NCI-H774 (cell line): ENCODE results near the gene N4BP2L1.

Source experiments
- DNase-seq: peaks from one replicate; lab custom pipeline; 2025; lab: John Stamatoyannopoulos, UW

Gene N4BP2L1

DNA sequence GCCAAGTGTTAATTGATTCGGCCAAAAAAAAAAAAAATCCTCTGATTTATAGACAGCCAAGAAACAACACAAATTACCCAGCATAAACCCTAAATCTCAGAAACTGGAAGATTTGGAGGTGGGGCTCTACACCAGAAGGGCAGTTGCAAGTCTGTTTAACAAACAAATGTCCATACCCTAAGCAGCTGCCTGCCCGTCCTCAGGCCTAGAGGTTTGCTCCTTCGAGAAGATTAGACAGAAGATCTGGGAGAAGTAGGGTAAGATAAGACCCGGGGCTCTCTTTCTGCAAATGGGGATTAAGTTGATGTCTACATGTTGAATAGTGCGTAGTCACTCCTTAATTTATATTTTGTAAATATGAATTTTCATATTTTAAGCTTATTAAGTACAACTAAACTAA, 3.4 kb upstream of the N4BP2L1 start:
- no peak for DNase-seq

DNA sequence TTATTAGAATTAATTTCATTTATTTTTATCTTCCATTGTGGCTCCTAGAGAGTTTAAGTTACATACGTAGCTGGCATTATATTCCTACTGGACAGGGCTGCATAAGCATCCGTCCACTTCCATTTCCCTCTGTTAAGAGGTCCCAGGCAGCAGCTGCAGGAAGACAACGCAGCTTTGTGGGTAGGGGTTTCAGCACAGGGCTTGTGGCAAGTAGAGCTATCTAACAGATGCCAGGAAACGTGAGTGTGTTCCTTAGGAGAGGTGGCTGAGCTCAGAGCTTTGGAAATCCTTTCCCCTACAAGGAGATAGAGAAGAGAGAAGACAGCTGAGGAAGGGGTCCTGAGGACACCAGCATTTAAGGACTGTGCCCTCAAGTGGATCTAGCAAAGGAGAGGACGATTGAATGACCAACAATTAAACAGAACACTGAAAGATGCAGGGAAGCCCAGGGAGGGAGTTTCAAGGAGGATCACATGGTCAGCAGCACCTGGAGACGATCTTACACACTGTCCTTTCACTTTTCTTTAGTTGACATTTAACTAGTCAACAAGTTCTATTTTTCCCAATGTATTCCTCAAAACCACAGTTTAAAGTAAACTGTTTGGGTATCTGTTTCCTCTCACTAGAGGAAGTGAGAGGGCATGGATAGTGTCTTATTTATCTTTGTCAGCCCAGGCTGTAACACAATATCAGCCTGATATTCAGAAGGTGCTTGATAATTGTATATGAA, 2.3 kb upstream of the N4BP2L1 start:
- DNase-seq = no peak

DNA sequence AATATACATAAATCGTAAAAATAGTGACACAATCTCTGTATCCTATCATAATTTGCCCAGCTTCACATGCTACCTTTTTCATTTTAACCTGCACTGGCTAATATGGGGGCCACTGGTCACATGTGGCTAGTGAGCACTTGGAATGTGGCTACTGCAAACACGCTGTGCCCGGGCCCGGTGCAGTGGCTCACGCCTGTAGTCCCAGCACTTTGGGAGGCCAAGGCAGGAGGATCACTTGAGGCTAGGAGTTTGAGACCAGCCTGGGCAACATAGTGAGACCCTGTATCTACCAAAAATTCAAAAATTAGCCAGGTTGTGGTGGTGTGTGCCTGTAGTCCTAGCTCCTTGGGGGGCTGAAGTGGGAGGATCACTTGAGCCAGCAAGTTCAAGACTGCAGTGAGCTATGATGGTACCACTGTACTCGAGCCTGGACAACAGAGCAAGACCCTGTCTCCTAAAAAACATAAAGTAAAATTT, 1.5 kb upstream of the N4BP2L1 start:
- DNase-seq = no peak

DNA sequence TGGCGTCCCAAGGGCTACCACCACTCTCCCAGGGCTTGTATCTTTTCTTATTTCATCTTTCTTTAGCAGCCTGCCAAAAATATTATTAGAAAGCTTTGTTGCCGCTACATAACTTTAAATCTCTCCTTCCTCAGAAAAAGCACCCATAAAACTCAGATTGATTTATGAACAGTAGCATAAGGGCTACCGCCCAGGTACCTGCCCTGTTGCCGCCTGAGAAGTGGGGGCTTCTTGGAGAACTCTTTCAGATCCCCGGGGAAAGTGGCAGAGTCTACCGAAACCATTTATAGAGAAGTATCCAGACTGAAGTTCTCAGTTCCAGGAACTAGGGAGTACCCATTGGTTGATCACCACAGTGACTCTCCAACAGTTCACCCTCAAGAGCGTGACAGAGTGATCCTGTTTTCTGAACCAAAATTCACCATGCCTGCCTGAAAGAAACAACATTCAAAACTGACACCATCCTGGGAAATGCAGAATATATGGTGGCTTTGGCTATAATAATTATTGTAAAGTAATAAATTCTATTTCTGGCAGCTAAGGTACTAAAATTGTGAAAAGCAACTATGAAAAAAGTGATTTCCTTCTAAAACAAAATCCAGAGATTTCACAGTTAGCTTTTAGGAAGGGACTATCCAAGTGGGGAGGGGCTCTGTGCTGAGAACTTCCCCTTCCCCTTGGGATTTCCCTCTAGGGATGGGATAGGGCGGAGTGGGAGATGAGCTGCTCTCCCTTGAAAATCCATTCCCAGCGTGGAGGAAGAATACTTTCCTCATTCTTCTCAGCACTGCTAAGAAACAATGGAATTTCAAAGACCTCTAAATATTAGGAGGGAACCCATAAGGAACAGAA, 877 bp upstream of the N4BP2L1 start:
- DNase-seq = no peak

DNA sequence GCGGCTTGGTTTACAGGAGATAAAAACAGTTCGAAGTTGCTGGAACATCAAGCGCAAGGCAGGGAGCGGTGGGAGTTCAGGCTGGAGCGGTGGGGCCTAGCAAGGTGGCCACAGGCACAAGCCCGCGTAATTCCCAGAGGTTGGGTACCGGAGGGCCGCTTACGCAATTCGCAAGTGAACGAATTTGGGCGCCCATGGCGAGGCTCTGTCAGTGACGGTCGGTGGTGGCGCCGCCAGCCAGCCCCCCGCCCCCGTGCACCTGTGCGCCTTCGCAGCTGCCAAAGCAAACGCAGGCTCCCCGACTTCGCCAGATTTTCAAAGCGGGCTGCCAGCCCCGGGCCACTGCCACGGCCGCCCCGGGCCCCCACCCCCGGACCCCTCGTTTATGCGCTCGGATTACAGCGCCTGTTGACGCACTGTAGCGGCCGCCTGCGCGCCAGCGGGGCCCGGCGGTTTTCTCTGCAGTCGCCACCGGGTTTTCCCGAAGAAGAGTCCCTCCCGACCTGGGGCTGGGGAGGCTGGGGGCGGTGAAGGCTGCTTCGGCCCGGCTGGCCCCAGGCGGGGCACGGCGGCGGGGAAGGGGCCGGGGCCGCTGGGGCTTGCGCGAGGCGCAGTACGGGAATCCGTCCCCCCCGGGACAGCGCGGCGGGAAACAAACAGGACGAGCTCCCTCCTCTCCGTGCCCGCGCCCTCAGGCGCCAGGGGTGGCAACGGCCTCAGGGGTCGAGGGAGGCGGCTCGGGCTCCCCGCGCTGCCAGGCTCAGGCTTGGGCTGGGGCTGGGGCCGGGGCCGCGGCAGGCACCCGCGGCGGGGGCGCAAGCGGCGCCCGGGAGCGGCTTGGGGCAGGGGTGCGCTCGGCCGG, 709 bp downstream of the N4BP2L1 start:
- no peak for DNase-seq

DNA sequence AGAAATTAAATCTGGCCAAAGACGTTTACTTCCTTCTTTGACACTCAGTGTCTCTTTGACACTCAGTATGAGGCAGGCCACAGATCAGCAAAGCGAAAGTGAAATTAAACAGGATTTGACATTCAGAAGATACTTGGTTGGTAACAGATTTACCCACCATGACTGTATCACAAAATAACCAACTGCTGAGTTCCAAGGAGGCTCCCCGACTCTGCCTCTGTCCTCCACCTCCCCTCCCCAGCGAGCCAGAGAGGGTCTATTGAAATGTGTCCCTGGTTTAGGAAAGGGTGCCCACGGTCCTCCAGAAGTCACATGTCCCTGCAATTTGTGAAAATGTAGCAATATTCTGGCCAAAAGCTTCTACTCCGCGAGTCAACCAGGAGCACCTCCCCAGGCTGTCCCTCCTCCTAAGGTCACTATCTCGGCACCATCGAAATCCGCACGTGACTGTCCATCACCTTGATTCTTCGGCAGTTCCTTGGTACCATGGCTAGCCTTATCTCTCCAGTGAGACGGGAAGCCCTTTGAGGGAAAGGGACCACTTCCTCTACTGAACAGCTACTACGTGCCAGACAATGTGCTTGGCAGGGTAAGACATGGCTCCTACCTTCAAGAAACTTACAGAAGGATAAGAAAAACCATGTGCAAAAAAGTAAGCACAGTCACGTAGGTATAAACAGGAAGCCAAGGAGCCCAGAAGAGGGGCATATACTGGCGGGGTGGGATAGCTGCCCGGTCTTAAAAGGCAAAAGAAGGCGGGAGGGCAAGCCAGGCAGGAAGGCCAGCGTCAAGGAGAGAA, 1.5 kb downstream of the N4BP2L1 start:
- DNase-seq = no peak

DNA sequence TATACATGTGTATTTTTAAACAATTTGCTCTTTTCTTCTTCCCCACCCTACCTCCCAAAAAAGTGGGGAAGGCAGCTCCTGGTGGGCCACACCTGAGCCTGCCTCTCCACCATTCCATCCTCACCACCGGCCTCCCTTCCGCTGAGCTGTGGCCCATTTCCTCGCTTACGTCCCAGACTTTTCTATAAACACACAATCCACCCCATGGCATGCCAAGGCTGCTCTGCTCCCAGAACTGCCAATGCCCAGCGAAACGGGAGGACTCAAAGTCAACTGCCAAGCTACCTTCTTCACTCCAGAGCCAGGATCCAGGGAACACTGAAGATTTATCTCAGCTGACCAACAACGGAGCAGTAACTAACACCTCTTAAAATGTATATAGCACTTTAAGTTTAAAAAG, 2.8 kb downstream of the N4BP2L1 start:
- no peak for DNase-seq

DNA sequence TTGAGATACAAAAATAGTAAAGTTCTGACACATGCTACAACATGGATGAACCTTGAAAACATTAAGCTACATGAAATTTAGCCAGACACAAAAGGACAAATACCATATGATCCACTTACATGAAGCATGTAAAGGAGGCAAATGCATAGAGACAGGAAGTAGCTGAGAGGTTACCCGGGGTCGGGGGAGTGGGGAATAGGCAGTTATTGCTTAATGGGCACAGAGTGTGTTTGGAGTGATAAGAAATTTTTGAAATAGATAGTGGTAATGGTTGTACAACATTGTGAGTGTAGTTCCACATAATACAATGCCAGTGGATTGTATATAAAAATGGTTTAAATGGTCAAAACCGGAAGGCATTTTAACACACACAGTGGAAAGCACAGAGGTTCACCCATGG, 4.3 kb downstream of the N4BP2L1 start:
- no peak for DNase-seq

DNA sequence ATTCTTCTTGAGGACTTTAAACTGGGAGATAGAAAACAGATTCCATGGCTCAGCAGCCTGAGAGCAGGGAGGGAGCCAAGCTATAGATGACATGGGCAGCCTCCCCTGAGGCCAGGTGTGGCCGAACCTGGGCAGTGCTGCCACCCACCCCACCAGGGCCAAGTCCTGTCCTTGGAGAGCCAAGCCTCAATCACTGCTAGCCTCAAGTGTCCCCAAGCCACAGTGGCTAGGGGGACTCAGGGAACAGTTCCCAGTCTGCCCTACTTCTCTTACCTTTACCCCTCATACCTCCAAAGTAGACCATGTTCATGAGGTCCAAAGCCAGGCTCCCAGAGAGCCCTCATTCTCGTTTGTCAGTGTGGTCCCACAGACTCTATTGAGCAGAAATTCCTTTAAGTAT, 8.1 kb downstream of the N4BP2L1 start:
- no peak for DNase-seq

DNA sequence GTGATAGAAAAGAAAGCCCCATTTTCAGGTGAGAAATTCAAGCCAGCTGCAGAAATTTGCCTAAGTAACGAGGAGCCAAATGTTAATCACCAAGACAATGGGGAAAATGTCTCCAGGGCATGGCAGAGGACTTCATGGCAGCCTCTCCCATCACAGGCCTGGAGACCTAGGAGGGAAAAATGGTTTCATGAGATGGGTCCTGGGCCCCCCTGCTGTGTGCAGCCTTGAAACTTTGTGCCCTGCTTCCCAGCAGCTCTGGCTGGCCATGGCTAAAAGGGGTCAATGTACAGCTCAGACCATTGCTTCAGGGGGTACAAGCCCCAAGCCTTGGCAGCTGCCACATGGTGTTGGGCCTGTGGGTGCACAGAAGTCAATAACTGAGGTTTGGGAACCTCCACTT, 9.9 kb downstream of the N4BP2L1 start:
- no peak for DNase-seq

DNA sequence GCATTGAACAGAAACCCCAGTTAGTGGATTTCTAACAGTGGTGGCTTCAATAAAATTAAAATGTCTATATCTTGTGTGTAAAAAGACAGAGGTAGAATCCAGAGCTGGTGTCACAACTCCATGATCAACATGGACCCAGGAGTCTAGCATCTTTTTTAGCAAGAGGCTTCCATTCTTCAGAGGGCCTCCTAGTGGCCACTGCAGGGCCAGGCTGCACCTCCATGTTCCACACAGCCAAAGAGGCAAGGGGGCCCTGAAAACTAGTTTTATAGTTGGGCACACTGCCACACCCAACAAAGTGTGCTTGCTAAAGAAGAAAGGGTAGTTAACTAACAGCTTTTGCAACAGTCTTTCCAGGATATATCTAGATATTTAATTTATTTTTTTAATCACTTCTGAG, 12.9 kb downstream of the N4BP2L1 start:
- DNase-seq = no peak

DNA sequence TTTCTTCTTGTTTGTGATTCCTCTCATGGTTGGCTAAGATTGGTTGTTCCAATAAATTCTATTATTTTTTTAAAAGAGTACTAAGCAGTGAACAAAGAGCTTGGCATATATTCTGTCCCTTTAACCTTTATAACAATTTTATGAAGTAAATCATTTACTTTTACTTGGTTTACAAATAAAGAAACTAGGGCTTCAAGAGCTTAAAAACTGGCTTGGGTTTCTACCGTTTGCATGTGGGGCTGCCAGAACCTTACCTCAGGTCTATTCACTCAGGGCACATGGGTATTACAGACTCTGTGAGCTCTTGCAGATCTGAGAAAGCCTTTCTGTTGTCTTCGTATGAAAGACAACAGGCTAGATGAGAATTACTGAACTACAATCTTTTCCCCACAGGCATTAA, 13.3 kb downstream of the N4BP2L1 start:
- no peak for DNase-seq

DNA sequence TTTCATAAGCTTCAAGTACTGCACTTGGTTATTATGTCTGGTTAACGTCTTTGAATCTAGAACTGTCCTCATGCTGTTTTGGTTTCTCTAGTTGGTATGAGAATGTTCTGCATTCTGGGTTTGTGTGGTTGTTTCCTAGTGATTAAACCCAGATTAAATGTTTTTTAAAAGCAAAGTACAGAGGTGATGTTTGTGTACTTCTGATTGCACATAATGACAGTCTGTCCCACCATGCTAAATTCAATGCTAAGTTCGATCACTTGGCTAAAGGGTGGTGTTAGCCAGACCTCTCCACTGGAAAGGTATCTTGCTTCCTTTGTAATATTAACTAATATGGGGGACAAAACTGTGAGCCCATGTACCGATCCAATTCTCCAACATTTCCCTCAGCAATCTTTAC, 14.6 kb downstream of the N4BP2L1 start:
- DNase-seq = no peak

DNA sequence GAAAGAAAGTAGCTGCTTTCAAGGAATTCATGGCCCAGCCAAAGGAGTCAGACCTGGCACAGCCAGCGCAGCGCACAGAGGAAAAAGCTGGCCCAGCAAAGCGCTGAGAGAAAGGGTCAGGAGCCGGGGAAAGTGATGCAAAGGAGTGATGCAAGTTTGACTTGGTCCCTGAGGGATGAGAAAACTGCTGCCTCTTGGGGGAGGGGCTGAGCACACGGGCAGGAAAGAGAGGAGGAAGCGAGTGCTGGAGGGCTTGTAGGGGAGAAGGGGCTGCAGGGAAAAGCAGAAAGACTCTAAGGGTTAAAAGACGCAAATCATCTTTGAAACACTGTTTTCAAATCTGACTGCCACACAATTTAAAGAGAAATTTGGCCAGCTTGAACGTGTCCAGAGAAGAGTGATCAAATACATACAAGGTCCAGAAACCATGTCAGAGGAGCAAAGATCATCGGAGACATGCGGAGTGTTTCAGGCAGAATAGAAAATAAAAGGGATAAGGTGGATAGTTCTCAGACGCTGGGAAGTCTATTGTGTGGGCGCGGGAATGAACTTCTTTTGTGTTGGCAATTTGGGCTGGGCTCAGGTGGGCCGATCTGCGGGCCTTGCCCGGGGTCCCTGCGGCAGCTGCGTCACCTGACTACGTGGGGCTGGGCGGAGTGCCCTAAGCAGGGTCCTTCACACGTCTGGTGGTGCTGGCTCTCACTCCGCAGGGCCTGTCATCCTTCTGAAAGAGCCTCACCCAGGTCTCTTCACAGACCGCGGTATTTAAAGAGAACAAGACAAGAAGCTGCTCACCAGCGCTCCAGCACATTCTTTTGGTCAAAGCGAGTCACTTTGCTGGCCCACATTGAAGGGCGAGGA, 18.1 kb downstream of the N4BP2L1 start:
- DNase-seq = no peak

DNA sequence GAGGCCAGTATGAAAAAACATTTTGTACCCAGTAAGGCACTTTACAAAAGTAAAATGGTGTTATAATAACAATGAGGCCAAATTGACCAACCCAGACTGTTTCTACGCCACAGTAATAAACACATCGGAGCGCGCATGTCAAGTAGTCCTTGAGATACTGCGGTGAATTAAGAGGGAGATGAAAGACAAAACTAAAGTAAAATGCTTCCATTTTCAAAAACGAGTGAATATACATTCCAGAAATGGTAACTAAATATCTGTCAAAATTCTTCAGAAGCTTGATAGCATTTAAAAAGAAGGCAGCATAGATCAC, 19.0 kb downstream of the N4BP2L1 start:
- no peak for DNase-seq

DNA sequence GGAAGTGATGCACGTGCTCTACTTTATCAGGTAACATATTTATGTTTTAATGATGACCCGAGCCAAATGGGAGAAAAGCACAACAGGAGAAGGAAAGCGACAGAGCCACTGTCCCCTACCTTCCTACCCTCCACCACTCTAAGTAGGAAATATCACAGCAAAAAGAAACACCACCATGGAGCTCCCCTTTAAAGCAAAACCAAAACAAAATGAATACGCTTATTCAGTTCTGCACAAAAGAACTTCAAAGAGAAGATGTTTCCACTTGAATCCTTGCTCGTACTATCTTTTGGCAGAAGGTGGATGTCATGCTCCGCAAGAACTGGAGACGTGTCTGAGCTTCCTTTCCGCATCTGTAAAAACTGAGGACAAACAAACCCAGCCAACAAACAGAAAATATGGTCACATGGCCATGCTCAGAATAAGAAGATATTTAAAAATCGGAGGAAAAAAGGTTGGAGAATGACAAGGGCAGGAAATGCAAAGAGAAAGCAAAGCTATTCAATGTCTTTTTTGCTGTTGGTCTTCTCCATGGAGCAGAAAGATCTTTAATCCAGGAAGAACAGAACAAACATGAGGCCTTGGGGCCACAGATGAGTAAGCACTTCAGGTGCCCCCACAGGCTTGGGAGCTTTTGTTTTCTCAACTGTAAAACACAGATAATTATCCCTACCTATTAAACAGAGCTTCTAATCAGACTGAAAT, 19.5 kb downstream of the N4BP2L1 start:
- no peak for DNase-seq

DNA sequence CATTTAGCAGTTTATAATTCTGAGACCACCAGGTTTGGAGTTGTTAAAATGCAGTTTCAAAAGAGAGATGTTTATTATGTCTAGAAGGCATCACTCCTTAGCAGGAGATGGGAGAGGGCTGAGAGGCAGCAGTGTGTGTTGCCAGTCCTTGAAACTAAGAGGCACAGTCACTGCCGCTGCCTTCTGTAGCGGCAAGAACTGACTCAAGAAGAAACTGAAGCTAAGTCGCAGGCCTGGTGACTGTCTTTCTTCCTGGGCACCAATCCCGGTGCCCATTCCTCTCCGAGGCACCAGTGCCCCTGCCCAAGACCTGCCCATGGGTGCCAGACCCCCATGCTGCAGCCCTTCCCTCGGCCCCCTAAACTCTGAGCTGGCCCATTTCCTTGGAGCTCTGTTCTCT, 20.1 kb downstream of the N4BP2L1 start:
- no peak for DNase-seq

DNA sequence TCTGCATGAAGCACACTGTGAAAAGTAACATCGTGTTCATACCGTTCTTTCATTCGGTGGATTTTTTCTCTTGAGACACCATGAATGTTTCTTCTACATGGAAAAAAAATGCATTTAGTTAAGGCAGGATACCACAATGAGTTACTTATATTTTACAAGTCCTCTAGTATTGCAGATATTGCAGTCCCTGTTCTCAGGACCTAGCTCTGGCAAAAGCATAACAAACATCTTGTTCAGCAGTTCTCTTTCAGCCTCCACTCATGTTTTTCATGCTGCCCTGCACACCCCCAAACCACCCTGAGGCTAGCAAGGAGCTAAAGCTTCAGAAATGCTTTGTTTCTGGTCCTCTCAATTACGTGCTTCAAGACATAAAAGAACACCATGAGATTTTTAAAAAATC, 24.8 kb downstream of the N4BP2L1 start:
- DNase-seq = no peak

DNA sequence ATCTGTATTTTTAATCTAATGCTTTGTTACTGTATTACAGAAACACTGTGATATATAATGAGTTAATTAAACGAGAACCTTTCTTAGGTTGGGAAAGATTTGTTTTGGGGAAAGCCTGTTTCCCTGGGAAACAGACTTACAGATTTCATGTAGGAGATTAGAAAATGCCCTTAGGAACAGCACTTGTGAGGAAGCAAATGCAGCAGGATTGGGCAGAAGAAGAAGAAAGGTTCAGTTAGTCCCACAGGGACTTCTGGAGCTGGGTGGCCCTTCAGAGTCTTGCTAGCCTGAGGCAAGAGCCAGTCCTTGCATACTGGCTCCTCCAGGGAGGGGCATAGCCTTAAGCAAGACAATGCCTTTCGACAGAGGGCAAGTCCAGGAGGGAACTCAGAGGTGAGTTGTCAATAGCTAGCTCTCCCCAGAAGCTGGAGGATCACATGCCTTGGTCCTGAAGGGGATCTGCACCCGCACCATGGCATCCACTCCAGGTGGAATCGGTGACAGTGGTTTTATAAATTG, 36.8 kb downstream of the N4BP2L1 start:
- DNase-seq = no peak

DNA sequence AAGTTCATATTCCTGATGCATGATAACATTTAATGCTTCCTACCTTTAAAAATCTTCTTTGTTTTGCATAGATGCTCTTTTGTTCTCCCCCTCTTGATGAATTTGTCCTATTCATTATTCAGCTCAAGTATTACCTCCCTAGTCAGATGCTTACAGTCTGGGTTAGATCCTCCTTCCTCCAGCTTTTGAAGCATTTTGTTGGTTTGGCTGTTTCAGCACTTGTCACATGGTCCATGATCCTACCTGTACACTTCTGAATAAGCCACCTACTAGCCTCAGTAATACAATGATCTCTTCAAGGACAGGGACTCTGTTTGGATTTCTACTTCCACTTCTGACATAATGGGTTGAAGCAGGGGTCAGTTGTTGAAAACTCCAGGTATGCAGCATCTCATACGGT, 37.4 kb downstream of the N4BP2L1 start:
- DNase-seq = no peak
